GM12878 (cell line): ENCODE data around the gene BORCS5. TPM values are rescaled to one million over a fixed set of nuclear protein-coding genes. Genes with fewer than 3 reads are reported as not detected.

Source experiments
- ATAC-seq: fragments of 200-7000 bp; cut with Tn5 transposase; 3 replicates; pipeline ENCODE4 v1.9.1; 2020; ENCODE audit warnings: mild to moderate bottlenecking, moderate library complexity
- BruUV-seq: library from RNA; stranded (reverse); fragments of 400-500 nt; replicated peaks from 2 replicates; lab custom pipeline; 2021; lab: Mats Ljungman, UMichigan
- CTCF ChIA-PET: fragments of 300-600 bp; sonication (Branson Sonifier 250); formaldehyde crosslinking; extraction: SDS; loops from one replicate; lab custom pipeline; 2021; ENCODE audit warnings: inconsistent platforms; lab: Yijun Ruan, JAX
- POLR2A ChIA-PET: fragments of 350-600 bp; formaldehyde crosslinking; extraction: SDS; loops from one replicate; lab custom pipeline; 2021; ENCODE audit warnings: inconsistent platforms; lab: Charles Lee
- RAD21 ChIA-PET: fragments of 300-600 bp; sonication (Branson Sonifier 250); formaldehyde crosslinking; loops from one replicate; lab custom pipeline; 2023; ENCODE audit warnings: antibody characterized with exemption; ENCODE audit not compliant: unreplicated experiment; lab: Charles Lee
- SMC1A ChIA-PET: fragments of 300-600 bp; sonication (Branson Sonifier 250); formaldehyde crosslinking; loops from one replicate; lab custom pipeline; 2023; ENCODE audit not compliant: unreplicated experiment, uncharacterized antibody; lab: Charles Lee
- DNase-seq: peaks from one replicate; pipeline ENCODE4 v3.0.0-alpha.2; 2011; ENCODE audit warnings: low read depth, low spot score
- FAIRE-seq: peaks from 3 replicates; lab custom pipeline; 2011; peaks lifted over from hg19 to GRCh38; lab: Jason Lieb, UNC
- H2AFZ ChIP-seq: 2 replicates; pipeline ENCODE4 v1.6.0; 2011; ENCODE audit warnings: low read depth, low read length, control low read depth; ENCODE audit not compliant: control insufficient read depth
- H3K27ac ChIP-seq: 2 replicates; pipeline ENCODE4 v1.5.1; 2011; ENCODE audit warnings: control low read depth; ENCODE audit not compliant: control insufficient read depth, insufficient read depth
- H3K27me3 ChIP-seq, 2 experiments: replicated peaks in 1 of 2; 2 replicates each; pipeline versions ENCODE4 v1.6.0 to v1.6.1; 2011; ENCODE audit warnings: low read length in 1 of 2; ENCODE audit not compliant: control insufficient read depth in 2 of 2, insufficient read depth in 2 of 2
- H3K36me3 ChIP-seq, 2 experiments: 2 replicates each; pipeline ENCODE4 v1.5.1; 2011; ENCODE audit warnings: low read length in 1 of 2; ENCODE audit not compliant: control insufficient read depth in 2 of 2, insufficient read depth in 2 of 2
- H3K4me1 ChIP-seq: 2 replicates; pipeline ENCODE4 v1.6.1; 2011; ENCODE audit warnings: mild to moderate bottlenecking, low read length, moderate library complexity, mixed read lengths; ENCODE audit not compliant: control insufficient read depth, insufficient read depth
- H3K4me2 ChIP-seq: 2 replicates; pipeline ENCODE4 v1.6.0; 2011; ENCODE audit warnings: control low read depth; ENCODE audit not compliant: control insufficient read depth, insufficient read depth
- H3K4me3 ChIP-seq: fragments of 200-600 bp; sonication (generic); 2 replicates; pipeline ENCODE4 v1.5.1; 2016
- H3K79me2 ChIP-seq: 2 replicates; pipeline ENCODE4 v1.6.0; 2011; ENCODE audit warnings: low read length; ENCODE audit not compliant: control insufficient read depth, insufficient read depth
- H3K9ac ChIP-seq: 2 replicates; pipeline ENCODE4 v1.8.0; 2011; ENCODE audit warnings: low read length, control low read depth, mixed read lengths; ENCODE audit not compliant: control insufficient read depth, insufficient read depth
- H3K9me3 ChIP-seq: replicated peaks from 3 replicates; pipeline ENCODE4 v1.5.1; 2011; ENCODE audit warnings: mild to moderate bottlenecking, low read length; ENCODE audit not compliant: control insufficient read depth, insufficient read depth
- H4K20me1 ChIP-seq: 2 replicates; pipeline ENCODE4 v1.6.0; 2011; ENCODE audit not compliant: control insufficient read depth, insufficient read depth
- BRCA1 ChIP-seq: IDR thresholded peaks from 2 replicates; pipeline ENCODE4 v1.6.1; 2011; ENCODE audit warnings: low read depth, low read length, improper control_type of control experiment
- CHD4 ChIP-seq: fragments of 200-600 bp; sonication (generic); IDR thresholded peaks from 2 replicates; pipeline ENCODE4 v1.6.1; 2016; ENCODE audit warnings: mild to moderate bottlenecking
- FOXK2 ChIP-seq: fragments of 450-650 bp; IDR thresholded peaks from 2 replicates; pipeline ENCODE4 v1.6.1; 2017; ENCODE audit warnings: mild to moderate bottlenecking, moderate library complexity
- HCFC1 ChIP-seq: fragments of 150-350 bp; IDR thresholded peaks from 2 replicates; pipeline ENCODE4 v1.6.1; 2014; ENCODE audit warnings: low read length
- IRF3 ChIP-seq: fragments of 450-650 bp; IDR thresholded peaks from 2 replicates; pipeline ENCODE4 v1.6.1; 2014; ENCODE audit warnings: mild to moderate bottlenecking
- MEF2A ChIP-seq: IDR thresholded peaks from 2 replicates; pipeline ENCODE4 v1.6.1; 2011; ENCODE audit warnings: low read depth, mild to moderate bottlenecking, low read length, moderate library complexity; ENCODE audit not compliant: insufficient read depth
- RBBP5 ChIP-seq: fragments of 200-600 bp; sonication (generic); conservative IDR thresholded peaks from 2 replicates; pipeline ENCODE4 v1.6.1; 2016
- RELA ChIP-seq: fragments of 450-650 bp; IDR thresholded peaks from 2 replicates; pipeline ENCODE4 v1.8.0; 2014; ENCODE audit warnings: borderline replicate concordance; ENCODE audit not compliant: partially characterized antibody
- SKIL ChIP-seq: fragments of 450-650 bp; IDR thresholded peaks from 2 replicates; pipeline ENCODE4 v1.6.1; 2017; ENCODE audit warnings: mild to moderate bottlenecking, low read depth, inconsistent platforms; ENCODE audit not compliant: poor library complexity, severe bottlenecking
- SMAD1 ChIP-seq: fragments of 450-650 bp; IDR thresholded peaks from 2 replicates; pipeline ENCODE4 v1.6.1; 2018; ENCODE audit warnings: mild to moderate bottlenecking, low read depth; ENCODE audit not compliant: partially characterized antibody
- STAT3 ChIP-seq: IDR thresholded peaks from 2 replicates; pipeline ENCODE4 v1.6.1; 2011; ENCODE audit warnings: low read depth, low read length, improper control_type of control experiment
- ZBED1 ChIP-seq: IDR thresholded peaks from 2 replicates; pipeline ENCODE4 v1.6.1; 2016; ENCODE audit warnings: borderline replicate concordance
- ZNF207 ChIP-seq: fragments of 450-650 bp; IDR thresholded peaks from 2 replicates; pipeline ENCODE4 v1.6.1; 2014; ENCODE audit warnings: antibody characterized with exemption, mild to moderate bottlenecking, borderline replicate concordance
- ZNF384 ChIP-seq: IDR thresholded peaks from 2 replicates; pipeline ENCODE4 v1.6.1; 2012; ENCODE audit warnings: low read depth, mild to moderate bottlenecking, low read length, improper control_type of control experiment, borderline replicate concordance
- ZZZ3 ChIP-seq: IDR thresholded peaks from 2 replicates; pipeline ENCODE4 v1.6.1; 2011; ENCODE audit warnings: low read depth; ENCODE audit not compliant: control insufficient read depth, insufficient read length
- WGBS: methylation state at CpG from one replicate; pipeline ENCODE4 v1.1.6; 2016; ENCODE audit warnings: low lambda C conversion rate; ENCODE audit not compliant: insufficient replicate concordance, insufficient coverage; ENCODE audit errors: missing lambda C conversion rate; 5-methylcytosine and 5-hydroxymethylcytosine counted together
- in situ Hi-C: fragments of 300-500 bp; cut with MboI; formaldehyde crosslinking; loops from 9 replicates; pipeline ENCODE4 v1.14.3; 2018; ENCODE audit warnings: mixed read lengths
- intact Hi-C: fragments of 100-400 bp; cut with micrococcal nuclease; formaldehyde crosslinking; loops from one replicate; pipeline ENCODE4 v1.14.2; 2022; ENCODE audit not compliant: unreplicated experiment
- polyA plus RNA-seq, 11 experiments: library from polyadenylated mRNA; depleted of rRNA in 4 of 11; unstranded in 6 of 11; stranded (reverse) in 5 of 11; fragments of >200 nt; fragmentation: Nextera tagmentation in 4 of 11; fragmentation: Illumina TruSeq in 1 of 11; extraction: Ambion mirVana in 4 of 11; extraction: Trizol in 1 of 11; gene quantifications; 1 replicate in 1 of 11; 2 replicates in 10 of 11; pipeline versions ENCODE4 v1.2.1 to v1.2.3, GENCODE V29; 2011 to 2016; ENCODE audit warnings: inconsistent platforms in 2 of 11, missing spikeins in 2 of 11, low read depth in 1 of 11
- total RNA-seq, 4 experiments: library from RNA; depleted of rRNA in 3 of 4; stranded (reverse); fragments of >200 nt in 3 of 4; fragmentation: Illumina TruSeq in 1 of 4; extraction: Trizol in 1 of 4; gene quantifications; 2 replicates each; pipeline versions ENCODE4 v1.2.1 to v1.2.3, GENCODE V29; 2013 to 2021

The BORCS5 gene
- total and polyA plus RNA-seq, 10 of the 15 experiments (the other 5 are each of a cell fraction or from before 2014, with no cell fraction given): 1.4 to 39.7 (median 16.1) TPM

GRCh38 chr12:12372946-12373722, 16.3 kb downstream of the BORCS5 start:
- H4K20me1 ChIP-seq: no peaks in the 10 kb centered on the region
- peaks cover 1% of the 10 kb centered on the region for H3K79me2 ChIP-seq
- H3K27ac ChIP-seq: no peak overlapping the region
- ATAC-seq: no peak
- no peak for DNase-seq
- BruUV-seq: TSS peak; percentile 29
- H3K9ac ChIP-seq: no peak overlapping the region
- FAIRE-seq: no peak
- no peaks in the 10 kb centered on the region for H3K9me3 ChIP-seq
- ChIA-PET SMC1A (interaction anchor here (1.2 to 1.5 kb wide), 3 partner anchors 37 to 354 kb away, joined by 3 to 4 read pairs (median 3); no protein-coding TSS in a partner anchor), RAD21 (interaction anchor here (1.2 to 2.1 kb wide), 2 partner anchors 15 to 364 kb away, joined by 3 to 8 read pairs; partner anchors contain the start of gene BORCS5), CTCF (interaction anchor here (0.9 to 2.0 kb wide), 3 partner anchors 8 to 364 kb away, joined by 4 to 6 read pairs (median 5); no protein-coding TSS in a partner anchor), POLR2A (interaction anchor here (0.6 kb wide), 1 partner anchor 215 kb away, joined by 5 read pairs; no protein-coding TSS in a partner anchor)
- no peaks in the 10 kb centered on the region; the same call in 1 of the 2 replicates for H3K4me1 ChIP-seq
- peaks cover 0 to 3% of the 10 kb centered on the region in 2 experiments; a peak in 1 of 4 replicates for H3K36me3 ChIP-seq
- intact Hi-C loops: no loop called here
- in situ Hi-C loops: loop anchor here (10.0 kb wide), 1 partner anchor 192 kb away; the partner anchor contains the start of gene DUSP16
- H3K4me2 ChIP-seq: no peak overlapping the region
- no peaks in the 10 kb centered on the region for H3K27me3 ChIP-seq
- H3K4me3 ChIP-seq: no peak overlapping the region
- H2AFZ ChIP-seq: no peak overlapping the region
- WGBS: 93% methylated on average over 4 of the region's 4 CpGs
- TF ChIP-seq ZBED1 (no peak), SKIL (no peak), RELA (no peak), HCFC1 (no peak), ZZZ3 (no peak), ZNF384 (no peak), STAT3 (no peak), FOXK2 (no peak), BRCA1 (no peak), RBBP5 (no peak), CHD4 (no peak), MEF2A (no peak), SMAD1 (no peak), ZNF207 (no peak), IRF3 (no peak)
